SK-N-SH treated with all-trans-retinoic acid at 6 μM for 48 hours (cell line): ENCODE data around the gene PPP1R14D.

Source experiments
- ATAC-seq: fragments of 200-7000 bp; cut with Tn5 transposase; 3 replicates; pipeline ENCODE4 v1.9.1; 2020; ENCODE audit warnings: mild to moderate bottlenecking, moderate library complexity
- ARNTL ChIP-seq: fragments of 450-650 bp; formaldehyde crosslinking; IDR thresholded peaks from 2 replicates; pipeline ENCODE4 v1.5.0; 2020; ENCODE audit warnings: low read depth, mild to moderate bottlenecking, moderate library complexity, borderline replicate concordance
- BACH2 ChIP-seq: fragments of 250-450 bp; sonication (Bioruptor Pico); IDR thresholded peaks from 2 replicates; pipeline ENCODE4 v1.9.0; 2021; ENCODE audit warnings: mild to moderate bottlenecking, borderline replicate concordance
- CSDC2 ChIP-seq: fragments of 250-450 bp; sonication (Bioruptor Pico); IDR thresholded peaks from 2 replicates; pipeline ENCODE4 v1.5.0; 2020; ENCODE audit warnings: mild to moderate bottlenecking, moderate library complexity
- CSRNP3 ChIP-seq: fragments of 250-450 bp; sonication (Bioruptor Pico); IDR thresholded peaks from 2 replicates; pipeline ENCODE4 v1.5.1; 2021; ENCODE audit warnings: mild to moderate bottlenecking, moderate library complexity
- ESRRG ChIP-seq: fragments of 250-450 bp; sonication (Bioruptor Pico); IDR thresholded peaks from 2 replicates; pipeline ENCODE4 v1.6.1; 2021; ENCODE audit warnings: mild to moderate bottlenecking
- GLIS3 ChIP-seq: fragments of 250-450 bp; sonication (Bioruptor Pico); IDR thresholded peaks from 2 replicates; pipeline ENCODE4 v1.5.0; 2020; ENCODE audit warnings: mild to moderate bottlenecking, moderate library complexity
- ISL1 ChIP-seq: fragments of 250-450 bp; sonication (Bioruptor Pico); IDR thresholded peaks from 2 replicates; pipeline ENCODE4 v2.1.2; 2022; ENCODE audit warnings: mild to moderate bottlenecking, moderate library complexity
- OSR1 ChIP-seq: fragments of 250-450 bp; sonication (Bioruptor Pico); IDR thresholded peaks from 2 replicates; pipeline ENCODE4 v1.8.0; 2022; ENCODE audit warnings: moderate library complexity, mild to moderate bottlenecking, inconsistent platforms
- PPARA ChIP-seq: fragments of 250-450 bp; sonication (Bioruptor Pico); IDR thresholded peaks from 2 replicates; pipeline ENCODE4 v1.5.0; 2020; ENCODE audit warnings: mild to moderate bottlenecking, borderline replicate concordance
- RARB ChIP-seq: fragments of 250-450 bp; sonication (Bioruptor Pico); IDR thresholded peaks from 2 replicates; pipeline ENCODE4 v1.8.0; 2021; ENCODE audit warnings: mild to moderate bottlenecking, moderate library complexity
- TCF4 ChIP-seq: fragments of 250-450 bp; sonication (Bioruptor Pico); IDR thresholded peaks from 2 replicates; pipeline ENCODE4 v1.8.0; 2021; ENCODE audit warnings: mild to moderate bottlenecking, moderate library complexity, borderline replicate concordance
- TSHZ2 ChIP-seq: fragments of 250-450 bp; sonication (Bioruptor Pico); IDR thresholded peaks from 2 replicates; pipeline ENCODE4 v1.5.0; 2020; ENCODE audit warnings: mild to moderate bottlenecking, moderate library complexity
- ZC3H10 ChIP-seq: fragments of 250-450 bp; sonication (Bioruptor Pico); IDR thresholded peaks from 2 replicates; pipeline ENCODE4 v1.5.1; 2021; ENCODE audit warnings: mild to moderate bottlenecking, moderate library complexity
- ZFP3 ChIP-seq: fragments of 250-450 bp; sonication (Bioruptor Pico); IDR thresholded peaks from 2 replicates; pipeline ENCODE4 v1.5.0; 2020; ENCODE audit warnings: mild to moderate bottlenecking, moderate library complexity
- ZFP30 ChIP-seq: fragments of 450-650 bp; formaldehyde crosslinking; IDR thresholded peaks from 2 replicates; pipeline ENCODE4 v1.5.0; 2022; ENCODE audit warnings: mild to moderate bottlenecking, moderate library complexity
- ZNF565 ChIP-seq: fragments of 450-650 bp; formaldehyde crosslinking; conservative IDR thresholded peaks from 2 replicates; pipeline ENCODE4 v1.5.0; 2020; ENCODE audit warnings: low read depth, mild to moderate bottlenecking, moderate library complexity
- ZNF70 ChIP-seq: fragments of 450-650 bp; formaldehyde crosslinking; IDR thresholded peaks from 2 replicates; pipeline ENCODE4 v1.5.0; 2020; ENCODE audit warnings: mild to moderate bottlenecking, moderate library complexity
- ZNF8 ChIP-seq: fragments of 450-650 bp; formaldehyde crosslinking; IDR thresholded peaks from 2 replicates; pipeline ENCODE4 v1.5.0; 2020; ENCODE audit warnings: mild to moderate bottlenecking, moderate library complexity
- TF ChIP-seq, protein P1 (sequence below): fragments of 250-450 bp; sonication (Bioruptor Pico); IDR thresholded peaks from 2 replicates; pipeline ENCODE4 v1.8.0; 2020; ENCODE audit warnings: mild to moderate bottlenecking, moderate library complexity, borderline replicate concordance
- TF ChIP-seq, protein P2 (sequence below): fragments of 250-450 bp; sonication (Bioruptor Pico); IDR thresholded peaks from 2 replicates; pipeline ENCODE4 v1.8.0; 2021; ENCODE audit warnings: low read depth, mild to moderate bottlenecking, moderate library complexity, borderline replicate concordance

PPP1R14D gene

DNA sequence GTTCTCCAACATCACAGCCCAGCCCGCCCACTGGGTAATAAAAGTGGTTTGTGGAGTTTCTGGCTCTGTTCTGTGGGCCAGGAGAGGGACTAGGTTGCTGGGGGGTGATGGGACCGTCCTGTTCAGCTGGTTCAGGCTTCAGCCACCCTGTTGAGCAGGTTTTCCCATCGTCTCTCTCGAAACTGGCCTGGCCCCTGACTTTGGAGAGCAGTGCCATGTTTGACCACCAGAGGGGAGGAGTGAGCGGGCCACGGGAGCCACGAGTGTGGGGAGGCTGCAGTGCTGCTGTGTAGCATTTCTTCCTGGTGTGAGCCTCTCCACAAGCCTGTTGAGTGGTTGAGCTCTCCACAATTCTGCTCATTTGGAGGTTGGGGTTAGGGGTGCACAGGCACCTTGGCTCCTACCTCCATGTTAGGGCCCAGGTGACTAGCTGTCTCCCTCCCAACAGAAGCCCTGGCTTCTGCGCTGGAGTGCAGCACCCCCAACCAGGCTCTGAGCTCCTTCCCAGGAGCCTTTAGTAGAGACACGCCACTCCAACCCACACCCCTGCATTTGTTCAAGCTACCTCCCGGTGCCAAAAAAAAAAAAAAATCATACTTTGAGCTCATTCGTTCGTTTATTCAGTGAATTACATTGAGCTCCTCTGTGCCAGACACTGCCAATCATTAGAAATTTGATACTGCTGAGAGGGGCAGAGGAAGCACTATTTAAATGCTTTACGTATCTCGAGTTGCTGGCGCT, 29.3 kb upstream of the PPP1R14D start:
- peak; percentile 93 for ATAC-seq
- TF ChIP-seq GLIS3 (CRISPR knock-in tag) (no peak), ISL1 (CRISPR knock-in tag) (no peak), ARNTL (no peak), CSDC2 (CRISPR knock-in tag) (no peak), ZFP30 (no peak), OSR1 (no peak), ZC3H10 (CRISPR knock-in tag) (no peak), ZNF8 (no peak), CSRNP3 (no peak), ZFP3 (CRISPR knock-in tag) (no peak), ZNF565 (CRISPR knock-in tag) (no peak), TSHZ2 (no peak), BACH2 (CRISPR knock-in tag) (no peak), ESRRG (CRISPR knock-in tag) (no peak), PPARA (CRISPR knock-in tag) (no peak)
- TF ChIP-seq, protein P1, sequence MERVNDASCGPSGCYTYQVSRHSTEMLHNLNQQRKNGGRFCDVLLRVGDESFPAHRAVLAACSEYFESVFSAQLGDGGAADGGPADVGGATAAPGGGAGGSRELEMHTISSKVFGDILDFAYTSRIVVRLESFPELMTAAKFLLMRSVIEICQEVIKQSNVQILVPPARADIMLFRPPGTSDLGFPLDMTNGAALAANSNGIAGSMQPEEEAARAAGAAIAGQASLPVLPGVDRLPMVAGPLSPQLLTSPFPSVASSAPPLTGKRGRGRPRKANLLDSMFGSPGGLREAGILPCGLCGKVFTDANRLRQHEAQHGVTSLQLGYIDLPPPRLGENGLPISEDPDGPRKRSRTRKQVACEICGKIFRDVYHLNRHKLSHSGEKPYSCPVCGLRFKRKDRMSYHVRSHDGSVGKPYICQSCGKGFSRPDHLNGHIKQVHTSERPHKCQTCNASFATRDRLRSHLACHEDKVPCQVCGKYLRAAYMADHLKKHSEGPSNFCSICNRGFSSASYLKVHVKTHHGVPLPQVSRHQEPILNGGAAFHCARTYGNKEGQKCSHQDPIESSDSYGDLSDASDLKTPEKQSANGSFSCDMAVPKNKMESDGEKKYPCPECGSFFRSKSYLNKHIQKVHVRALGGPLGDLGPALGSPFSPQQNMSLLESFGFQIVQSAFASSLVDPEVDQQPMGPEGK (CRISPR knock-in tag): no peak
- TF ChIP-seq, protein P2, sequence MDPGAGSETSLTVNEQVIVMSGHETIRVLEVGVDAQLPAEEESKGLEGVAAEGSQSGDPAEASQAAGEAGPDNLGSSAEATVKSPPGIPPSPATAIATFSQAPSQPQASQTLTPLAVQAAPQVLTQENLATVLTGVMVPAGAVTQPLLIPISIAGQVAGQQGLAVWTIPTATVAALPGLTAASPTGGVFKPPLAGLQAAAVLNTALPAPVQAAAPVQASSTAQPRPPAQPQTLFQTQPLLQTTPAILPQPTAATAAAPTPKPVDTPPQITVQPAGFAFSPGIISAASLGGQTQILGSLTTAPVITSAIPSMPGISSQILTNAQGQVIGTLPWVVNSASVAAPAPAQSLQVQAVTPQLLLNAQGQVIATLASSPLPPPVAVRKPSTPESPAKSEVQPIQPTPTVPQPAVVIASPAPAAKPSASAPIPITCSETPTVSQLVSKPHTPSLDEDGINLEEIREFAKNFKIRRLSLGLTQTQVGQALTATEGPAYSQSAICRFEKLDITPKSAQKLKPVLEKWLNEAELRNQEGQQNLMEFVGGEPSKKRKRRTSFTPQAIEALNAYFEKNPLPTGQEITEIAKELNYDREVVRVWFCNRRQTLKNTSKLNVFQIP (CRISPR knock-in tag): no peak

GRCh38 chr15:40856746-40857145, 28.2 kb upstream of the PPP1R14D start:
- ATAC-seq: no peak
- TF ChIP-seq, protein P2 (CRISPR knock-in tag): no peak
- TF ChIP-seq CSRNP3 (no peak), ARNTL (no peak)
- TF ChIP-seq, all 23 proteins: peak for 0

DNA sequence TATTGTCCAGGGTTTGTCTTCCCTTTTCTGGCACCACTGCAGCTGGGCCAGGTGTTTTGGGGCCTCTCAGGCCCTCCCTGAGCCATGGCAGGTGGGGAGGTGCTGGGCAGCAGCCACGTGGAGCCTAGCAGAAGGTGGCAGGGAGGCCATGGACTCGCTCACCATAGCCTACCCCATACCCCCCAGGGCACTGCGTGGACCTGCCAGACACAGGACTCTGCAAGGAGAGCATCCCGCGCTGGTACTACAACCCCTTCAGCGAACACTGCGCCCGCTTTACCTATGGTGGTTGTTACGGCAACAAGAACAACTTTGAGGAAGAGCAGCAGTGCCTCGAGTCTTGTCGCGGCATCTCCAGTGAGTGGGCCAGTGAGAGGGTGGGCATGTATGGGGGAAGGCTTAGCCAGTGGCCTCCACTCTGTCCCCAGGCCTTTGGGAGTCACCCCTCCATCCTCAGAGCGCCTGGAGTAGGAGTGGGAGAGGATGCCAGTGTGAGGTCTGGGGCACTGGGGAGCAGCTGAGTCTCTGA, 27.3 kb upstream of the PPP1R14D start:
- no peak for ATAC-seq
- no peak for TF ChIP-seq OSR1
- no peak for TF ChIP-seq TCF4 (CRISPR knock-in tag)
- no peak for TF ChIP-seq ZFP3 (CRISPR knock-in tag)
- TF ChIP-seq ZNF70 (CRISPR knock-in tag): no peak
- TF ChIP-seq ISL1 (CRISPR knock-in tag): no peak
- TF ChIP-seq RARB (CRISPR knock-in tag): no peak
- TF ChIP-seq, protein P1 (CRISPR knock-in tag): no peak
- TF ChIP-seq, protein P2 (CRISPR knock-in tag): no peak
- no peak for TF ChIP-seq ZNF8
- TF ChIP-seq ARNTL: no peak
